Stimulated activated CD4-positive, alpha-beta T cell treated with anti-CD3 and anti-CD28 coated beads, Interleukin-2, amount 100 ng/mL, for 48 hours (primary cell): ENCODE data around the gene YIF1B.
A peak's percentile ranks its signal among the peaks of the same experiment; 100 is the strongest.
"Not testable (repeated sequence)": the region's sequence is repeated elsewhere in the genome, so short reads cannot be mapped to it uniquely, and the experiment has no call there.

Experiments
- DNase-seq, 2 donors: peaks; one replicate each; pipeline ENCODE4 v3.0.0-alpha.2; 2020

Gene YIF1B, protein sequence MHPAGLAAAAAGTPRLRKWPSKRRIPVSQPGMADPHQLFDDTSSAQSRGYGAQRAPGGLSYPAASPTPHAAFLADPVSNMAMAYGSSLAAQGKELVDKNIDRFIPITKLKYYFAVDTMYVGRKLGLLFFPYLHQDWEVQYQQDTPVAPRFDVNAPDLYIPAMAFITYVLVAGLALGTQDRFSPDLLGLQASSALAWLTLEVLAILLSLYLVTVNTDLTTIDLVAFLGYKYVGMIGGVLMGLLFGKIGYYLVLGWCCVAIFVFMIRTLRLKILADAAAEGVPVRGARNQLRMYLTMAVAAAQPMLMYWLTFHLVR

DNA sequence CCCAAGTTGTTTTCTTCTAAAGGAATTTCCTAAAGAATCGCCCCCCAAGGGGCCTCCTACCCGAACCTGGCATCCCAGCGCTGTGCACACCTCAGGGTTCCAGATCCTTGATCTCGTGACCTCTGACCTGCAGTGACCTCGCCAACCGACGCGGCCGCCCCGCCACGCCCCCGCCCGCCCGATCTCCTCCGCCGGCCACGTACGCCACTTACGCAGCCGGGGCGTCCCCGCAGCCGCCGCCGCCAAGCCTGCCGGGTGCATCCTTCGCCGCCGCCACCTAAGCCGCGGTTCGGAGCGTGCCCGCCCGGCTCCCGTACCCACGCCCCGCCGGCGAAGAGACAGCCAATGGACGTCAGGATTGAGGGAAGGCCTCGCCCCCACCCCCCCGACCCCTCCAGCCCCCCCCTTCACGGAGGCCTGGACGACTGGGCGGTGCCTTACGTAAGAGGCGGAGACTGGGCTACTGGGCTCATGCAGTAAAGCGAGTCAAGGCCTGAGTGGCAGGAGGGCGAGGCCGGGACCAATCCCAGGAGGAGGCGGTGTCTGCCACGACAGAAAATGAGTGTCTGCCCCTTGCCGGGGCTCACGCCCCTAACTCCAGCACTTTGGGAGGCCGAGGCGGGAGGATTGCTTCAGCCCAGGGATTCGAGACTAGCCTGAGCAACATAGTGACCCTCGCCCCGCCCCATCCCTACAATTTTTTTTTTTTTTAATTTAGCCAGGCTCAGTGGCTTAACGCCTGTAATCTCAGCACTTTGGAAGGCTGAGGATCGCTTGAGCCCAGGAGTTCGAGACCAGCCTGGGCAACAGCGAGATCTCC, at the start of gene YIF1B:
Gene YIF1B (minus strand): TSS at position 291 of the 820 bp plus-strand sequence. CDS start 30 bp downstream, at position 261.
- peak; percentile 90 to 94 for DNase-seq

DNA sequence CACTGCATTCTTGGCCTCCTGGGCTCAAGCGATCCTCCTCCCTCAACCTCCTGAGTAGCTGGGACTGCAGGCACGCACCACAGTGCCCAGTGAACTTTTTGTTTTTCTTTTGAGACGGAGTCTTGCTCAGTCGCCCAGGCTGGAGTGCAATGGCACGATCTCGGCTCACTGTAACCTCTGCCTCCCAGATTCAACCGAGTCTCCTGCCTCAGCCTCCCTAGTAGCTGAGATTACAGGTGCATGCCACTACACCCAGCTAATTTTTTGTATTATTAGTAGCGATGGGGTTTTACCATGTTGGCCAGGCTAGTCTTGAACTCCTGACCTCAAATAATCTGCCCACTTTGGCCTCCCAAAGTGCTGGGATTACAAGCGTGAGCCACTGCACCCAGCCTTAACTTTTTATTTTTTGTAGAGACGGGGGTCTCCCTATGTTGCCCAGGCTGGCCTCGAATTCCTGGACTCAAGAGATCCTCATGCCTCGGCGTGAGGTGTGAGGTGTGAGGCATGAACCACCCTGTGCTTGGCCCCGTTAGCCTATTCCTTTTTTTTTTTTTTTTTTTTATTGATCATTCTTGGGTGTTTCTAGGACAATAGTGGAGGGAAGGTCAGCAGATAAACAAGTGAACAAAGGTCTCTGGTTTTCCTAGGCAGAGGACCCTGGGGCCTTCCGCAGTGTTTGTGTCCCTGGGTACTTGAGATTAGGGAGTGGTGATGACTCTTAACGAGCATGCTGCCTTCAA, 47.4 kb upstream of the YIF1B start:
- not testable (repeated sequence) for DNase-seq

GRCh38 chr19:38362076-38362945, 46.6 kb upstream of the YIF1B start:
- peak; percentile 85 to 87 for DNase-seq

DNA sequence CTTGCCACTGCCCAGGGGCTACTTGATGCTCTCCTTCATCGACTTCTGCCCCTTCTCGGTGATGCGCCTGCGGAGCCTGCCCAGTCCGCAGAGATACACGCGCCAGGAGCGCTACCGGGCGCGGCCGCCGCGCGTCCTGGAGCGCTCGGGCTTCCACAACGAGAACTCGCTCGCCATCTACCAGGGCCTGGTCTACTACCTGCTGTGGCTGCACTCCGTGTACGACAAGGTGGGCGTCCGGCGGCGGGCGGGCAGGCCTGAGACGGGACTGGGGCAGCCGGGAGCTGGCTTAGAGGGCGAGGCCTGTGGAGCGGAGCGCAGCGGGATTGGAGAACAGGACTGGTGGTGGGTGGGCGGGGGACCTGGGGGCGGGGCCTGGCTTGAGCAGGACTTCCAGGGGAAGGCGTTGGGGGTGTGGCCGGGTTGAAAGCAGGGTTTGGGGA, 45.9 kb upstream of the YIF1B start:
- DNase-seq = peak; percentile 65 to 69

GRCh38 chr19:38360839-38361631, 45.3 kb upstream of the YIF1B start:
- DNase-seq = no peak

DNA sequence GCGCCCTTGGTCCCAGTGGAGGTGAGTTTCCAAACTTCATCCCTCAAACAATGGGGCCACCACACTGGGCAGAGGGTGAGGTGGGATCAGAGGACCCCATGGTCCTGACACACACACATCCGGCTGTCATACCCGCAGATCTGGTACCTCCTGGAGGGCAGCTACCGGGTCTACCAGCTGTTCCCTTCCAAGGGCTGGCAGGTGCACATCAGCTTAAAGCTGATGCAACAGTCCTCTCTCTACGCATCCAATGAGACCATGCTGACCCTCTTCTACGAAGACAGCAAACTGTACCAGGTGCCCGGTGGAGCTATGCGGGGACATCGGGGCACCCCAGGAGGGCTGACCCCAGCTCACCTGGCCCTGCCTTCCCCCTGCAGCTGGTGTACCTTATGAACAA, 44.6 kb upstream of the YIF1B start:
- no peak for DNase-seq

- no peak for DNase-seq
Measured at GRCh38 chr19:38359242-38360021, 43.7 kb upstream of the YIF1B start.

DNA sequence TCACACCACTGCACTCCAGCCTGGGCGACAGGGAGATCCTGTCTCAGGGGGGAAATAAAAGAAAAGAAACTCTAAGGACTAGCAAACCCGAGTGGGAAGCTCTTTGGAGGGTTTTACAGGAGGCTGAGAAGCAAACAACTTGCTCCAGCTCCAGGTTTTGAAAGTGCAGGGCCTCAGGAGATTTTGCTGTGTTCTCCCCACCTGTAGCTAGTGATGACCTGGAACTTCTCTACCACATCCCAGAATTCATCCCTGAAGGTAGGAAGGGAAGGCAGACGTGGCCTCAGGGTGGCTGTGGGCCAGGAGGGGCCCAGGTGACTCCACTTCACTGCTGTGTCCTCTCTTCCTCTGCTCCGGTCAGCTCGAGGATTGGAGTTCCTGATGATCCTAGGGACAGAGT, 42.3 kb upstream of the YIF1B start:
- DNase-seq = no peak

GRCh38 chr19:38355728-38356725, 40.3 kb upstream of the YIF1B start:
- DNase-seq = no peak

GRCh38 chr19:38352611-38353010, 36.9 kb upstream of the YIF1B start:
- DNase-seq = no peak

DNA sequence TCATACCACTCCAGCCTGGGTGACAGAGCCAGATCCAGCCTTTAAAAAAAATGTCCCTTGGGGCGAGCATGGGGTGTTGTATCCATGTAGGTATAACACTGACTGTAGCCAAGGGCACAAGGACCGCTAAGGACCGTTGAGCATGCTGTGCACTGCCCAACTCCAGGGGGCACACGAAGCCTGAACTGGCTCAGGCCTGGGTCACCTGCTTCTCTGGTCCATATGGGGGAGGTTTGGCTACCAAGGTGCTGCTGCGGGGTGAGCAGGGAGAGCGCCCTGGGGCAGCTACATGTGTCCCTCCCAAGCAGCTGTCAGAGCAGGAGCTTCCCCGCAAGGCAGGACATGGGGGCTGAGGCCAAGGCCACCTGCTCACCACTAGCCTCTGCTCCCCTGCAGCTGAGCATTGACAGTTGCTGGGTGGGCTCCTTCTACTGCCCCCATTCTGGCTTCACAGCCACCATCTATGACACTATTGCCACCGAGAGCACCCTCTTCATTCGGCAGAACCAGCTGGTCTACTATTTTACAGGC, 36.2 kb upstream of the YIF1B start:
- no peak for DNase-seq

- no peak for DNase-seq
Measured at GRCh38 chr19:38350883-38351282, 35.1 kb upstream of the YIF1B start.

- no peak for DNase-seq
Measured at GRCh38 chr19:38346837-38347236, 31.1 kb upstream of the YIF1B start.

DNA sequence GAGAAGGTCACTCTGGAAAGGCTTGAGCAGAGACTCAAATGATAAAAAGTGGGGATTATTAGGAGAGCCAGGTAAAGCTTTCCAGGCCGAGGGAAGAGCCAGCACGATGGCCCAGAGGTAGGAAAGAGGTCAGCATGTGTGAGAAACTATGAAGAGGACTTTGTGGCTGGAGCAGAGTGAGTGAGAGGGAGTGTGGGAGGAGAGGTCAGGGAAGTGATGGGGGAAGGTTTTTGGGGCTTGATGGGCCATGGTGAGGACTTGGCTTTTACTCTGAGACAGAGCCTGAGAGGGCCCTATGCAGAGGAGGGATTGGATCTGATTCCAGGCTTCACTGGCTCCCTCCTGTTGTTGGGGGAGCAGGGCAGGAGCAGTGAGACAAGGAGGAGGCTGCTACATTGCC, 25.2 kb upstream of the YIF1B start:
- no peak for DNase-seq

DNA sequence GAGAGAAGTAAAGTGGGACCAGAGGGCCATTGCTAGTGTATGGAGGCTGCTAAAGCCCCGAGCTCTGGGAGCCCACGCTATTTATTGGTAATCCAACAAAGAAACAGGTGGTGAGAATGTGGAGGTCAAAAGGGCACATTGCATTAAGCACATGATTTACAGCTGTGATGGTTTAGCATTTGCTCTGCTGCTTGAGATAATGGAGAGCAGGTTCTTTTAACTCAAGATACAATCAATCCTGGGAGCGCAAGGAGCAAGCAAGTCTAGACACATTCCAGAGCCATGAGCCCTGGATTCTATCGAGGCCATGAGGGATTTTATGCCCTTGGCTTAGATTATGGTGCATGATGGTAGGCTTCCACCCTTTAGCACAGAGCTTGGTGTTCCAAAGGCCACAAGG, 23.3 kb upstream of the YIF1B start:
- DNase-seq = not testable (repeated sequence)

- DNase-seq = no peak
Measured at GRCh38 chr19:38337360-38337653, 21.6 kb upstream of the YIF1B start.

DNA sequence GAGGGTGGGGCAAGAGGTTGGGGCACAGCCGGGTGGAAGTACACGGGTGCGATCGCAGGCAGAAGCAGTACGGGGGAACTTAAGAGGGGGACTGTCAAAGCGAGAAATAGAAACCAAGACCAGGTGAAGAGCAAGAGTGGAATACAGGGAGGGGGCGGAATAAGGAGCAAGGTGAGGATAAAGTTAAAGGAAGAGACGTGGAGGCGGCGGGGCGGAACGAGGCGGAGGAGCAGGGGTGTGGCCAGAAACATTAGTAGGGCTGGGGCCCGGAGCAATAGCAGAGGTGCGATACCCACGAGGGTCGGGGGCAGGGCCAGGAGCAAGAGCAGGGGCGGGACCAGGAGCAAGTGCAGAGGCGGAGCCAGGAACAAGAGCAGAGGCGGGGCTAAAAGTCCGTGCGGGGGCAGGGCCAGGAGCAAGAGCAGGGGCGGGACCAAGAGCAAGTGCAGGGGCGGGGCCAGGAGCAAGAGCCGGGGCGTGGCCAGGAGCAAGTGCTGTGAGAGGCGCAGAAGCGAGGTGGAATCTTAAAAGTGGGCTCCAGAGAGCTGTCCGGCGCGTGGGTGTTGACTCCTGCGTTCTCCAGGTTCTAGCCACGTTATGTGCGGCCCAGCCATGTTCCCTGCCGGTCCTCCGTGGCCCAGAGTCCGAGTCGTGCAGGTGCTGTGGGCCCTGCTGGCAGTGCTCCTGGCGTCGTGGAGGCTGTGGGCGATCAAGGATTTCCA, 21.1 kb upstream of the YIF1B start:
- DNase-seq = peak; percentile 93 to 96

DNA sequence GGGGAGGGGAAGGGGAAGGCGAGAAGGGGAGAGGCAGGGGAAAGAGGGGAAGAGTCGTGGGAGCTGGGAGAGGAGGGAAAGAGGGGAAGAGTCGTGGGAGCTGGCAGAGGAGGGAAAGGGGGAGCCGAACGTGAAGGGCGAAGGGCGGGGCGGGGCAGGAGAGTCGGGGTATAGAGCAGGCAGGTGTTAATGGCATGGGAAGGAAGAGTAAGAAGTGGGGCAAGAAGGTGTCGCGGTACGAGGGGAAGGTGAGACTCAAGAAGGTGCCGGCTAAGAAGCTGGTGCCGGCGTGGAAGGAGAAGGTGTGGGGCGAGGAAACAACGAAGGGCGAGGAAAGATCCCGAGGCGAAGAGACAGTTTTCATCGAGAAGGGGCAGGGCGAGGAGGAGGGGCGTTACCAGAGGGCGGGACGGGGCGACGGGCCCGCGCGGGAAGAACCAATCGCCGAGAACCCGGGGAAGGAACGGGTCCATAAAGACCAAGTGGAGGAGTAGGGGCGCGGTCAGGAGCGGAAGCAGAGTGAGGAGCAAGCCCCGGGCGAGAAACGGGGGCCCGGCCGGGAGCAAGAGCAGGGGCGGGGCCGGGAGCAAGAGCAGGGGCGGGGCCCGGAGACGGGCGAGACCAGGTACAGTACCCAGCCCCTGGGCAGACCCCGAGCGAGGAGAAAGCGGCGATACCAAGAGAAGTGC, 20.3 kb upstream of the YIF1B start:
- peak; percentile 92 for DNase-seq
